ENCODE data around the gene MAML2. TPM values are rescaled to one million over a fixed set of nuclear protein-coding genes. Genes with fewer than 3 reads are reported as not detected.

Gene MAML2
- total and polyA plus RNA-seq, 9 of the 15 experiments (the other 6 are each of a cell fraction or from before 2014, with no cell fraction given) = 0.79 to 6.8 (median 4.8) TPM

DNA sequence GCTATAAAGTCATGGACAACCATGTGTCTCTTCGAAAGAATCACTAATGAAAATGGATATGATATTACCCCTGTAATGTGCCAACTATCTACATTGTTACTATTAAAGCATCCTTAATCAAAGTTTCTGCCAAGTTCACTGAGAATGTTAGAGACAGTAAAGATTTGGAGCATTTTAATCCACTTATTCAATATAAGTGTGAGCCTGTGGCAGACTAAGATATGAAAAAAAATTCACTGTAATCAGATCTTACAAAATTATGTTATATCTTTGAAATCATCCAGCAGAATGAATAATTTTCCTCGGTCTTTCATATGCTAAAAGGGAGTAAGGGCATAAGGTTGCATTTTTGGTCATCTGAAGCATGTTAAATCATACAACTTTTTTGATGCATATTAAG is 49.9 kb downstream of the MAML2 start:
- in situ Hi-C loops (cut with MboI) (no loop called here), intact Hi-C loops (cut with micrococcal nuclease) (loop anchor here (5.0 kb wide), 1 partner anchor 49 kb away; the partner anchor contains the start of gene MAML2)
- Histone ChIP-seq H3K4me2 (ENCODE audit: insufficient read depth, low read length) (no peak overlapping the region), H3K4me3 (no peak overlapping the region), H3K4me1 (replicated peaks in 1 of 2; ENCODE audit: control insufficient read depth in 2 of 2, insufficient read depth in 2 of 2, low read length in 2 of 2) (peaks cover 0 to 6% of the 10 kb centered on the region in 2 experiments; a peak in 2 of 5 replicates), H4K20me1 (replicated peaks; ENCODE audit: control insufficient read depth, insufficient read depth, low read length) (no peaks in the 10 kb centered on the region), H3K9me1 (ENCODE audit: control insufficient read depth, insufficient read depth, low read length) (no peaks in the 10 kb centered on the region), H3K27ac (ENCODE audit: extremely low read depth, low read depth, low read length) (no peak overlapping the region), H3K9me3 (replicated peaks; ENCODE audit: control insufficient read depth, insufficient read depth, low read depth, low read length) (no peaks in the 10 kb centered on the region), H3K27me3 (ENCODE audit: control insufficient read depth in 2 of 2, insufficient read depth in 2 of 2, low read length in 2 of 2) (no peaks in the 10 kb centered on the region), H3K36me3 (ENCODE audit: control insufficient read depth, insufficient read depth, low read length) (no peaks in the 10 kb centered on the region), H3K9ac (ENCODE audit: insufficient read depth in 1 of 2, low read depth in 2 of 2, low read length in 2 of 2) (no peak overlapping the region), H2AFZ (ENCODE audit: low read depth, low read length) (no peak overlapping the region), H3K79me2 (ENCODE audit: control insufficient read depth, insufficient read depth, low read length) (no peaks in the 10 kb centered on the region; the same call in 2 of the 3 replicates)
- TF ChIP-seq HLTF (IDR thresholded peaks at IDR 0.05) = no peak
- ChIA-PET POLR2A (interaction anchor here (0.6 kb wide), 1 partner anchor 168 kb away, joined by 3 read pairs; no protein-coding TSS in a partner anchor), CTCF (ENCODE audit: low intra/inter-chr PET ratio) (no interaction called here)
- BruUV-seq (replicated peaks) = no TSS peak
- ATAC-seq (no peak), DNase-seq (ENCODE audit: extremely low read depth in 1 of 4, low spot score in 3 of 4) (no peak), FAIRE-seq (no peak)
- WGBS (ENCODE audit: insufficient coverage, low coverage, missing lambda C conversion rate) = 60% methylated on average over 2 of the region's 2 CpGs

DNA sequence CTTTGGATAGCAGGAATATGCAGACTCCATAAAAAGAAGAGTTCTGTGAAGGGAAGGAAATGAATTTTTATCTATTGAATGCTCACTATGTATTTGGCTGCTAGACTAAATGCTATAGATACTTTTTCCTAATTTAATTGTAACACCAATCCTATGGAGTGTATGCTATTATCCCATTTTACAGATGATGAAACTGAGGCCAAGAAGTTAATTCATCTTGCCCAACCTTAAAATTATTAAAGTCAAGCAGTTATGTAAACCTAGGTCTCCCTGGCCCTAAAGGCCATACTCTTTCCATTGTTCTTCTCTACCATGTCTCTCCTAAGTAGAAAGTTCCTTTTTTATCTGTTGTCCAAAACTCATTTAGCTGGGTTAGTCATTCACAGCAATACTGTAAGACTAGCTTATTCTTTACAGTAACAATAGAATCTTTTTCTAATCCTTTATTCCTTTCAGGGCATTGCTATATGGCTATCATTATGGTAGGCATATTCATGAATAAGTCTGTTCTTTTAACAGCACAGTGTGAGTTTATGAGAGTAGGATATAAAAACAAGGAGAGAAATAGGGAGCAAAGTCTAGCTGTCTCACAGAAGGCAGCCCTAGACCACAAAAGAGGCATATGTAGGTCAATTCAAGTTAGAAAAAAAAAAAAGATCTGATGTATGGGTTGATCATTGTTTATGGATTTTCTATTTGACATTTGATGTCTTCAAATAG is 50.5 kb downstream of the MAML2 start:
- no peak overlapping the region for H3K4me2 ChIP-seq (ENCODE audit: insufficient read depth, low read length)
- BruUV-seq (replicated peaks) = no TSS peak
- no peaks in the 10 kb centered on the region for H3K9me3 ChIP-seq (replicated peaks; ENCODE audit: control insufficient read depth, insufficient read depth, low read depth, low read length)
- H3K4me3 ChIP-seq = no peak overlapping the region
- FAIRE-seq (no peak), ATAC-seq (no peak), DNase-seq (ENCODE audit: extremely low read depth in 1 of 4, low spot score in 3 of 4) (no peak)
- no peak overlapping the region for H2AFZ ChIP-seq (ENCODE audit: low read depth, low read length)
- no peaks in the 10 kb centered on the region for H4K20me1 ChIP-seq (replicated peaks; ENCODE audit: control insufficient read depth, insufficient read depth, low read length)
- intact Hi-C loops (cut with micrococcal nuclease) (loop anchor here (5.0 kb wide), 1 partner anchor 50 kb away; the partner anchor contains the start of gene MAML2), in situ Hi-C loops (cut with MboI) (no loop called here)
- POLR2A ChIA-PET = interaction anchor here (0.6 kb wide), 1 partner anchor 168 kb away, joined by 3 read pairs; no protein-coding TSS in a partner anchor
- H3K9me1 ChIP-seq (ENCODE audit: control insufficient read depth, insufficient read depth, low read length) = no peaks in the 10 kb centered on the region
- H3K27ac ChIP-seq (ENCODE audit: extremely low read depth, low read depth, low read length) = no peak overlapping the region
- no peaks in the 10 kb centered on the region for H3K36me3 ChIP-seq (ENCODE audit: control insufficient read depth, insufficient read depth, low read length)
- no peak overlapping the region for H3K9ac ChIP-seq (ENCODE audit: insufficient read depth in 1 of 2, low read depth in 2 of 2, low read length in 2 of 2)
- H3K27me3 ChIP-seq (ENCODE audit: control insufficient read depth in 2 of 2, insufficient read depth in 2 of 2, low read length in 2 of 2) = no peaks in the 10 kb centered on the region
- CTCF ChIA-PET (ENCODE audit: low intra/inter-chr PET ratio) = no interaction called here
- H3K79me2 ChIP-seq (ENCODE audit: control insufficient read depth, insufficient read depth, low read length) = no peaks in the 10 kb centered on the region; the same call in 2 of the 3 replicates
- H3K4me1 ChIP-seq (replicated peaks in 1 of 2; ENCODE audit: control insufficient read depth in 2 of 2, insufficient read depth in 2 of 2, low read length in 2 of 2) = peaks cover 0 to 6% of the 10 kb centered on the region in 2 experiments; a peak in 2 of 5 replicates
- TF ChIP-seq USF2 (CRISPR knock-in tag; IDR thresholded peaks at IDR 0.05) = no peak
- TF ChIP-seq ATF7 (IDR thresholded peaks at IDR 0.05) = no peak
- TF ChIP-seq, protein P1, sequence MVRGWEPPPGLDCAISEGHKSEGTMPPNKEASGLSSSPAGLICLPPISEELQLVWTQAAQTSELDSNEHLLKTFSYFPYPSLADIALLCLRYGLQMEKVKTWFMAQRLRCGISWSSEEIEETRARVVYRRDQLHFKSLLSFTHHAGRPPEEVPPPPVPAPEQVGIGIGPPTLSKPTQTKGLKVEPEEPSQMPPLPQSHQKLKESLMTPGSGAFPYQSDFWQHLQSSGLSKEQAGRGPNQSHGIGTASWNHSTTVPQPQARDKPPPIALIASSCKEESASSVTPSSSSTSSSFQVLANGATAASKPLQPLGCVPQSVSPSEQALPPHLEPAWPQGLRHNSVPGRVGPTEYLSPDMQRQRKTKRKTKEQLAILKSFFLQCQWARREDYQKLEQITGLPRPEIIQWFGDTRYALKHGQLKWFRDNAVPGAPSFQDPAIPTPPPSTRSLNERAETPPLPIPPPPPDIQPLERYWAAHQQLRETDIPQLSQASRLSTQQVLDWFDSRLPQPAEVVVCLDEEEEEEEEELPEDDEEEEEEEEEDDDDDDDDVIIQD (CRISPR knock-in tag; IDR thresholded peaks at IDR 0.05) = no peak
- TF ChIP-seq CHD4 (IDR thresholded peaks at IDR 0.05; ENCODE audit: insufficient read depth, insufficient replicate concordance, low read depth, low read length, poor library complexity, severe bottlenecking) = peak; percentile 78
- 0 out of 2 replicates have a peak, but pooled peaks have one; percentile 21 for TF ChIP-seq SMARCA5 (IDR thresholded peaks at IDR 0.05)
- TF ChIP-seq RAD21 (CRISPR knock-in tag; conservative IDR thresholded peaks at IDR 0.05 in 1 of 2, IDR thresholded peaks at IDR 0.05 in 1 of 2) = no peak
- TF ChIP-seq RCOR1 (IDR thresholded peaks at IDR 0.05; ENCODE audit: borderline replicate concordance in 1 of 2, low read depth in 2 of 2, low read length in 2 of 2) = 0 out of 4 replicates have a peak, but pooled peaks of 1 of the 2 experiments have one; percentile 43
- peak; percentile 55; the same call in 1 of the 2 replicates for TF ChIP-seq HDAC2 (IDR thresholded peaks at IDR 0.05)
- TF ChIP-seq, protein P2, sequence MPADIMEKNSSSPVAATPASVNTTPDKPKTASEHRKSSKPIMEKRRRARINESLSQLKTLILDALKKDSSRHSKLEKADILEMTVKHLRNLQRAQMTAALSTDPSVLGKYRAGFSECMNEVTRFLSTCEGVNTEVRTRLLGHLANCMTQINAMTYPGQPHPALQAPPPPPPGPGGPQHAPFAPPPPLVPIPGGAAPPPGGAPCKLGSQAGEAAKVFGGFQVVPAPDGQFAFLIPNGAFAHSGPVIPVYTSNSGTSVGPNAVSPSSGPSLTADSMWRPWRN (IDR thresholded peaks at IDR 0.05; ENCODE audit: low read depth) = no peak

All from K562 (cell line).